Kidney epithelial cell (primary cell): ENCODE data around the gene PTPRR. TPM values are rescaled to one million over a fixed set of nuclear protein-coding genes. Genes with fewer than 3 reads are reported as not detected.

Experiments used
- DNase-seq: peaks from one replicate; pipeline ENCODE4 v3.0.0-alpha.2; 2010; ENCODE audit warnings: low read depth
- H3K27me3 ChIP-seq: 2 replicates; pipeline ENCODE4 v1.6.0; 2011; ENCODE audit warnings: low read length; ENCODE audit not compliant: control insufficient read depth, insufficient read depth
- H3K36me3 ChIP-seq: 2 replicates; pipeline ENCODE4 v1.5.1; 2011; ENCODE audit warnings: low read length; ENCODE audit not compliant: control insufficient read depth, insufficient read depth
- H3K4me3 ChIP-seq: 2 replicates; pipeline ENCODE4 v1.5.1; 2011; ENCODE audit warnings: low read depth, mild to moderate bottlenecking, control low read depth, low read length
- total RNA-seq: library from RNA; depleted of rRNA; stranded (reverse); fragments of >200 nt; gene quantifications from 2 replicates; pipeline ENCODE4 v1.2.3, GENCODE V29; 2015
- TF ChIP-seq, protein P1 (sequence below): IDR thresholded peaks from 2 replicates; pipeline ENCODE4 v1.5.1; 2011; ENCODE audit warnings: mild to moderate bottlenecking, moderate library complexity, low read length, control low read depth, inconsistent platforms; ENCODE audit not compliant: insufficient read depth, poor library complexity, severe bottlenecking

The PTPRR gene
- total RNA-seq, 1 donor from 2014 or later, result 2.3 TPM

DNA sequence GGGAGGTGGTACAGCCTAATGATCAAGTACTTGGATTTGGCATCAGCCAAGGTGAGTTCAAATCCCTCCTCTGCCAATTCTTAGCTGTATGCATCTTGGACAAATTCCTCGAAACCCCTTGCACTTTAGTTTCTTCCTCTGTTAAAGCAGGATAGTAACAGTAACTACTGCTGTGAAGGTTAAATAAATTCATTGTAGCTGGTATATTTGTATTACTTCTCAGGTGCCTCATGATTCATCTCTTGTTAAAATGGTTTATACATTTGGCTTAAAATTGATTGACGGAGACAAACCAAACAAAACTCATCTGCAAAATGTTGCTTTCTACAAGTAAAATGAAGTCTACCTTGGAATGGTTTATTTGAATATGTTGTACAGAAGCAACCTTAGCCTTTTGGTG, 281.0 kb downstream of the PTPRR start:
- no peaks in the 10 kb centered on the region for H3K36me3 ChIP-seq
- no peaks in the 10 kb centered on the region for H3K27me3 ChIP-seq
- TF ChIP-seq, protein P1, sequence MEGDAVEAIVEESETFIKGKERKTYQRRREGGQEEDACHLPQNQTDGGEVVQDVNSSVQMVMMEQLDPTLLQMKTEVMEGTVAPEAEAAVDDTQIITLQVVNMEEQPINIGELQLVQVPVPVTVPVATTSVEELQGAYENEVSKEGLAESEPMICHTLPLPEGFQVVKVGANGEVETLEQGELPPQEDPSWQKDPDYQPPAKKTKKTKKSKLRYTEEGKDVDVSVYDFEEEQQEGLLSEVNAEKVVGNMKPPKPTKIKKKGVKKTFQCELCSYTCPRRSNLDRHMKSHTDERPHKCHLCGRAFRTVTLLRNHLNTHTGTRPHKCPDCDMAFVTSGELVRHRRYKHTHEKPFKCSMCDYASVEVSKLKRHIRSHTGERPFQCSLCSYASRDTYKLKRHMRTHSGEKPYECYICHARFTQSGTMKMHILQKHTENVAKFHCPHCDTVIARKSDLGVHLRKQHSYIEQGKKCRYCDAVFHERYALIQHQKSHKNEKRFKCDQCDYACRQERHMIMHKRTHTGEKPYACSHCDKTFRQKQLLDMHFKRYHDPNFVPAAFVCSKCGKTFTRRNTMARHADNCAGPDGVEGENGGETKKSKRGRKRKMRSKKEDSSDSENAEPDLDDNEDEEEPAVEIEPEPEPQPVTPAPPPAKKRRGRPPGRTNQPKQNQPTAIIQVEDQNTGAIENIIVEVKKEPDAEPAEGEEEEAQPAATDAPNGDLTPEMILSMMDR, result no peak
- no peak overlapping the region for H3K4me3 ChIP-seq
- no peak for DNase-seq

DNA sequence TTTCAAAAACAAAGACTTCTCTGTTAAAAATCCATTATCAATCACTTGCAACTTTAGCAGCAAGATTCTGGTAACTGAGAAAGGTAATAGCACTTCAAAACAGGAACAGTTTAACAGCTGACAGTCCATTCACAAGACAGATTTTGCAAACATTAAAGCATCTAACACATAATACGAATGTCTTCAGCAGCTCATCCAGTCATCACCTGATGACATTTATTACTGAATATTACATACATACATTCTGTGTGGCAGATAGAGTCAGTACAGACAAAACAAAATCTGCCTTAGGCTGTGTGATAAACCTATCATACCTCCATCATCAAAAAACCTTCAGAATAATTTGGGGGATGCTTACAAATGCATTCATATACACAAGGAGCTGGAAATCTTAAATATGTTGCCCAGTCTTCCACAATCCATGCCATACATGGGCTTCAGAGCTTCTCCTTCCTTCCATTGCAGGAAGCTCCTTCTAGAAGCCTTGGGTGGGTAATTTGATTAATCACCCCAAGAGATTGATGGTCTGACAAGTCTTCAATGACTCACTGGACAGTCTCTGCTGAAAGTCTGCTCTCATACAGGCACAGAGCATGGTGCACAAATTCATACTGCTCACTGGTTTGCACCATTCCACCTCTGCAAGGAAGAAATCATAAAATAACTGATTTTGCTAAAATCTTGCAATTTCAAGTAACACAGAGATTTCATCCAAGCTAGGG, 281.7 kb downstream of the PTPRR start:
- TF ChIP-seq, protein P1, result no peak
- H3K27me3 ChIP-seq, result no peaks in the 10 kb centered on the region
- DNase-seq, result no peak
- no peak overlapping the region for H3K4me3 ChIP-seq
- no peaks in the 10 kb centered on the region for H3K36me3 ChIP-seq

DNA sequence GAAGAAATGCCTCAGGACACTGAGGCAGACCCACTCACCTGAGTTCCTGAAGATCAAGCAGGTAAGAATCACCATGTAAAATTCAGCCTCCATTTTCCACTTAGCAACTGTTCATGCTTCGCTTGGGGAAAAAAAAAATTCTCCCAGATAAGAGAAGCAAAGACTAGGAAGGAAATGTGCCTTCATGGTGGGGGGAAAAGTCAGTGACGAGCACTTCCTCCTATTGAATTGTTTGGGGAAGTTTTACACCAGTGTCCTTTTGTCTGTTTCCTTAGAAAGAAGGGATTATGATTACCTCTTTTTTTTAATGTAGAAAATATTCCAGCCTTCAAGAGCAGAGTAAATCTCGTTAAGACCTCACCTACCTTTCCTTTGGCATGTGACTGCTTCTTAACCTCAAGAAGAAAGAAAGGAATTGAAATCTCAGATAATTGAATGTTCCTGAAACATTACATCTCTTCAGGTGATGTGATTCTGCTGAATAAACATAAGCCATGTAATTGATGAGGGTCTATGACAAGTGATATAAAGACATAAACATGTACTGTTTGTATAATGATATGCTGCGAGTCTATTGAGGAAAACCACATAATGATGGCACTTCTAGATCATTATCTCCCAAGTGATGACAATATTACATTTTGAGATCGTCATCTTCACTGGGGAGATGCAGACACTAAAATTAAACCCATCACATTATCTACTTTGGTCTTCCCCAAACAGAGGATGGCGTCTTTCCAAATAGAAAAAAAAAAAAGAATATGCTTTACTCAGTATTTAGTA, 283.0 kb downstream of the PTPRR start, which contains the start of gene PTPRB:
PTPRB (minus strand) TSS at position 127 of the 783 bp plus-strand sequence; CDS start at position 93, 34 bp downstream.
- TF ChIP-seq, protein P1, result no peak
- Histone ChIP-seq H3K27me3 (no peaks in the 10 kb centered on the region), H3K4me3 (no peak within 1 kb of the TSS), H3K36me3 (no peaks in the 10 kb centered on the region)
- no peak for DNase-seq

DNA sequence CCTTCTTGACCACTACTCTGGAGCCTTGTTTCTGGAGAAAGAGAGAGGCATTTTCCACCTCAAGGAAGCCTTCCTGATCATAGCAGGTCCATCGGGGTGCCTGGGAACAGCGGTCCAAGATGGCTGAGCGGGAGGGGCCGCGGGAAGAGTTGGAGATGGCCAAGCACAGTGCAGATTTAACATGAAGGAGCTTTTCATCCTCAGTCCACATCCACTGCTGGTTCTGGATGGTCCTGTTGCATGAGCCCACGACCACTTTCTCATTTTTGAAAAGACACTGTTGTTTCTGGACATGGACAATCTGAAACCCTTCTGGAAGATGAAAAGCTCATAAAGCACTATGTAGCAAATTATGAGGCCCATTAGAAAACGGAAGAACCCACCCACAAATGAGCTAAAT, 284.8 kb downstream of the PTPRR start:
- Histone ChIP-seq H3K4me3 (no peak overlapping the region), H3K36me3 (no peaks in the 10 kb centered on the region), H3K27me3 (no peaks in the 10 kb centered on the region)
- TF ChIP-seq, protein P1, result no peak
- no peak for DNase-seq

DNA sequence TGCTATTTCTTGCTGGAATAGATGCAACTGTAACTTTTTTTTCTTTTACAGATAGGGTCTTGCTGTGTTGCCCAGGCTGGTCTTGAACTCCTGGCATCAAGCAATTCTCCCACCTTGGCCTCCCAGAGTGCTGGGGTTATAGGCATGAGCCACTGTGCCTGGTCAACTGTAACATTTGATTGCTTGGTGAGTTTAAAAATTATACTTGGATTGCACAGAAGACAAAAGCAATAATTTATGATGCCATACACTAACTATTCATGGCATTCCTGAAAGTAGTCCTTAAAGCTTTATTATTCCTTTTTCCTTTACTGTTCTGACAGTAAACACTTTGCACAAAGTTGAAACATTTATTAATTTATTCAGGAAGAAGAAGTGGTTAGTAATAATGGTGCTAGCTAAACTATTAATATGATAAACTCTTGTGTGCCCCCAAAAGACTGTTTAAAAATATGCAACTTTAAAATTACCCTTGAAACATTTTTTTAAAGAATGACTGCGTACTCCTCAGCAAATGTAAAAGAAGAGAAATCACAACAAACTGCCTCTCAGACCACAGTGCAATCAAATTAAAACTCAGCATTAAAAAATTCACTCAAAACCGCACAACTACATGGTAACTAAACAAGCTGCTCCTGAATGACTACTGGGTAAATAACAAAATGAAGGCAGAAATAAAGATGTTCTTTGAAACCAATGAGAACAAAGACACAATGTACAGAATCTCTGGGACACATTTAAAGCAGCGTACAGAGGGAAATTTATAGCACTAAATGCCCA, 291.6 kb downstream of the PTPRR start:
- DNase-seq, result no peak
- Histone ChIP-seq H3K4me3 (no peak overlapping the region), H3K27me3 (no peaks in the 10 kb centered on the region), H3K36me3 (no peaks in the 10 kb centered on the region)
- TF ChIP-seq, protein P1, result no peak
